HG03159 (cell line): ENCODE measurements around the gene EPHB1.

Experiments used
- ATAC-seq: cut with Tn5 transposase; IDR thresholded peaks from one replicate; pipeline ENCODE4 v1.9.1; 2021; ENCODE audit warnings: mild to moderate bottlenecking, moderate library complexity; ENCODE audit not compliant: unreplicated experiment

Gene EPHB1

DNA sequence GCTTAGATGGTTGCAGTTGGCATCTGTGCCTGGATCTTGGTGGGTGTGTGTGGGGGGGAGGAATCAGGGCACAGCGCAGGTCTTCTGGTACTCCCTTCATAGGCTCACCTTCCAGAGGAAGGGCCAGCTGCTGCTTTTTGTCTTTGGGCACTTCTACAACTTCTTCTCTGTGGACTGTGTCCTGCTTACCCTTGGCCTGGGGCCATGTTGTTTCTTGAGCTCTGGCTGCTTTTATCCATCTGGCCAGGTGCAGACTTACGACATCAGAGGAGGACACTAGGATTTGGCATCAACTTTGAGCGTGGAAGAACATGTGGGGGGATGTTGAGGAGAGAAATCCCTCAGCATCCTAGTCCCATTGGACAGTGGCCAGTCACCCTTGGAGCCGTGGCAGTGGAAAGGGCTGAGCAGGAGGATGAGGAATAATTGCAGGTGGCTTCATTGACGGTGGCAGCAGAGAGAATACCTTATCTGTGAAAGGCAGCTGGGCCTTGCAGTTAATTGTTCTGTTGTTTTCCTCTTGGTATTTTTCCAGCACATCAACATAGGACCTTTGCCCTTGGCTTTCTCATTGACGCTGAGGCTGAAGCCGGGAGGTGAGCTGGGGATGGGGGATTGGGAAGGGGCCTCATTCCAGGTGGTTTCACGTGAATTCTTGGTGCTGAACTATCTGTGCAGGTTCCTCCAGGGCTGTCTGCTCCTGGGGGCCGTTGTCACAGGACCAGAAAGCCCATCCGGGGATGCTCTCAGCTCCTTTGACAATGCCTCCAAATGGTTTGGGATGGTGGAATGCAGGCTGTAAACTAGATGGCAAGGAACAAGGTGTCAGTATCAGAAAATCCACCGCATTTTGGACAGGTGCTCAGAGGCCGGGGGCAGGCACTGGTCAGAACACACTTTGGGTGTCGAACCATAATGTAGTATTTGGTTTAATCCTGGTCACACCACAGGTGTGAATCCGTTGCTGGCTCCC lies 9.7 kb downstream of the EPHB1 start:
- ATAC-seq: no peak

DNA sequence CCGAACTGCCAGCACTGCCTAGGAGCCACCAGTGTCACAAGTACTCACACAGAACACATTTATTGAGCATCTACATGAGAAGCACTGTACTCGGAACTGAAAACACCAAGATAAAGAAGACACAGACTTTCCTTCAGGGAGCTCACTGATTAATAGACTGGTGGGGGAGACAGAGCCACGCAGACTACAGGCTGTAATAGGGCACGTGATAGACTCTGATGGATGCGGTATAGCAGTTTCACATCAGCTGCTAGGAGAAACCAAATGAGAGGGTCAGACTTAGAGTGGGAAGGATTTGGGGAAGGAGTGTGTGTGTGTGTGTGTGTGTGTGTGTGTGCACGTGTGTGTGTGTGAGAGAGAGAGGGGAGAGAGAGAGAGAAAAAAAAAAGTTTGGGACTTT lies 12.1 kb downstream of the EPHB1 start:
- no peak for ATAC-seq

DNA sequence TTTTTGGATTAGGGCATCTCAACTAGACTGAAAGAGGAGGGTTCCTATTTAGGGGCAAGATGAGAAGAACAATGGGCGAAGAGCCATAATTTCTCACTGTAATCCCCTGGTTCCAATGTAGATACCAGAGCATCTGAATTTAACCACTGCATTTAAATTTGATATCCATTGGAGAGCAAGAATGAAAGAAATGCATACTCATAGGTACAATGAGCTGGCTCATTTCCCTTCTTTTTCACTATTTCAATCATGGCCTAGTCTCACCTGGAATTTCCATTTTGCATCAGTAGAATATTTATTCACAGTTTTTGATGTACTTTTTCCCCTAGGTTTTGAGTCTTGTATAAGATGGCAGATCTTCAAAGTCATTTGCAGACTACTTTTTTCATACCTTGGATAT lies 13.8 kb downstream of the EPHB1 start:
- ATAC-seq: no peak

DNA sequence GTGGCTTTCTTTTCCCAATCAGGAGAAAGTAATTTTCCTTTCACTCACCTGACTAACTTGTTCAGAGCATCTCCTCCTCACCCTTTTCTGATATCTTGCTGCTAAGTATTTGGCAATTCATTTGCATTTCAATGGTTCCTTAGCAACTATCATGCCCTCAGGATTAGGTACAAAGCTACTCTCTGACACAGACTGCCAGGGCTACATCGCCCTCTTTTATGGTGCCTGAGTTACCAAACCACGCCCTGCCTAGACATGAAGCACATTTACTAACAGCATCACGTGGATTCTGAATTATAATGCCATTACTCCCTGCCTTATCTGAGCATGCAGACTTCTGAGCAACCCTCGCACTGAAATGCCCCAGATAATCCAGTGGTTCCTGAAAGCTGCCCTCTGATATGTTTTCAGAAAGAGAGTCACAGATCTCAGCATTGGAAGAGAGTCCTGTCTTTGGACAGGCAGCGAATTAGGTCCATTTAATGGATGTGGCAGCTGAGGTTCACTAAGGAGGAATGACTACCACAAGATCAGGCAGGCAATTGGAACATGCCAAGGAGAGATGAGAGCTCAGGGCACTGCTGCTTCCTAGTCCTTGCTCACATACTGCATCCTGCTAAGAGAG lies 14.5 kb downstream of the EPHB1 start:
- no peak for ATAC-seq

DNA sequence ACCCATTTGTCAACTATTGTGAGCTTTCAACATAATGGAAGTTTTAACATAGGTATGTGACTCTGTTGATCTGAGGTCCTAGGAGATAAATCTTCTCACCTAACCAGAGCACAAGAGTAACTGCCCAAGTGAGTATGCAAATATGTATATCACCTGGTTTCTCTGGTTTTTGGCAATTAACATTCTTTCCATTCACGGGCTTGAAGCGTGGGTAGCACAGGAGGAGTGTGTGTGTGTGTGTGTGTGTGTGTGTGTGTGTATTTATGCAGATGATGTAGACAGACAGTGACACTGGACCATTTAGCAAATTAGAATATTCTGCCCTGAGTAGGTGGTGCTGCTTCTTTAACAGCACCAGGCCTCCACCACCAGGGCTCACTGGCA lies 15.0 kb downstream of the EPHB1 start:
- no peak for ATAC-seq

DNA sequence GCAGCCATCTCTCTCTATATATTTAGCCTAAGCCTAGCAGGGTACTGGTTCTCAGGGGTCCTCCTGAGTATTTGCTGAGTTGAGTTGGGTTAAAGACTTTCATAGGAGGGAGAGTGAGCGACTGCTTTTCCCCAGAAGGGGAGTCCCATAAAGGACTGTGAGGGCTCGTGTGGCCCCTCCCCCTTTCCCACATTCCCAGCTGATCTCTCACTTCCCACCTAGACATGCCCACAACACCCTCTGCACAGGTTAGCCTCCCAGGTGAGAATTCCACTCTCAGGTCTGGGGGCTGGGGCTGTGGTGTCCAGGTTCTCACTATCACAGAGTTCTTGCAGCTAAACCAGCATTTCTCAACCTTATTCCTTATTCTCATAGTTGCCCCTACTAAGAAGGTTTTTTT lies 15.8 kb downstream of the EPHB1 start:
- no peak for ATAC-seq

DNA sequence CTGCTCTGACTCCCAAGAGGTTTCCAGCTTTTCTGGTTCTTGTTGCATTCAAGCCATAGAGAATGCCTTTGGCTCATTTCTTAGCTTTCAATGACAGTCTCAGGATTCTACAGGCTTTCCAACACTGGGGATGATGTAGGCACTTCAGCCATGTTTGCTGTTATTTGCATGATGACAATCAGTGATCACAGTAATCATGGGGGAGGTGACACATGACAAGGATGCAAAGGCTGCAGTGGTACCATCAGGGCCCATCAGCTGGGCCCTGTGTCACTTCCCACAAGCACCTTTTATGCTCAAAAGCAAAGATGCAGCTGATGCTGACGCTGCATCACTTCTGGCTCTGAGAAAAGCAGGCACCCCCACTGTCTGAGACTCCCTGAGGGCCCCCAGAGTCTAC lies 18.6 kb downstream of the EPHB1 start:
- no peak for ATAC-seq

DNA sequence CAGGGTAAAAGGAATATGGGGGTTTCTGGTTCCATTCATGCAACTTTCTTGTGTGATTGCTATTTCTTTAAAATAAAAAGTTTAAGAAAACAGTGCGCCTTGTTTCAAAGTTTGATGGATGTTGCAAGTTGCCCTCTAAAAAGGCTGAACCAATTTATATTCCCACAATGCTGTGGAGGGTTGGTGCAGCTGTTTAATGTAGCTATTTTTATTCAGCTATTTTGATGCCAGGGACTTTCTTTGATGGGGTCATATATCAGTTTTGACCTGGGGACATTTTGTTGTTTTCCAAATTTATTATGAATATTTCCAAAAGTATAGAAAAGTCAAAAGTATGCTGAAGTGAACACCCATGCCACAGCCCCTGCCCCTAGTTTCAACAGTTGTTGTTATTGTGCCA lies 20.5 kb downstream of the EPHB1 start:
- ATAC-seq: no peak

DNA sequence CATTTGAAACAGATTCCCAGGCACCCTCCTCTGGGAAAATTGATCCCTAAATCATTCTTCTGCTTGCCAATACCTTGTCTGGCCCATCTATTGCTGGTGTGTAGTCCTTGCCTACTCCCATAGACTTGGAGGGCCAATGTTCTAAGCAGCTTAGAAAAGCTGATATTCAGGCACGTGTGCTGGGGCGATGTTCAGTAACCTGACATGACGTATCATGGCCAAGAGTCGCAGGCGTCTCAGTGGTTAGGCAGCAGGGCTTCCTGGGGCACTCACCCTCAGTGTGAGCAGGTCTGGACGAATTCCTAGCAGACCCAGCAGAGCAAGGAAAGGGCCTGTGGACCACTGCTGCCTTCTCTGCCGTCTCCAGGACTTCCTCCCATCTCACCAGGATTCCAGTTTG lies 21.6 kb downstream of the EPHB1 start:
- no peak for ATAC-seq

DNA sequence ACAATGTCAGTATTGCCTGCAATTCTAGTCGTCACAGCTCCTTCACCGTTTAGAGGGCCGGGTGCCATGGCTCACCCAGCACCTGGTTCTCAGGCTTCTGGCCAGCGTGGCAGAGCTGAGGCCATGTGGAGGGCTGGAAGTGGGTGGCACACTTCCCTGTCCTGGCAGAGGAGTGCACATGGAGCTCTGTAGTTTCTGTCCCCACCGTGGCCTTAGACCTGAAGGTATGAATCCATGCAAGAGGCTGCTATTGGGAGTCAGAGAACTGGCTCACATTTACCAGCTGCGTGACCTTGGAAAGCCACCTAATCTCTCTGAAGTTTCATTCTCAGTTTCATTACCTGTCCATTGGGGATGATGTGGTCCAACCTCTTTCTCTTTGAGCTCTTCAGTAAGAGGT lies 22.2 kb downstream of the EPHB1 start:
- peak; percentile 69 for ATAC-seq

DNA sequence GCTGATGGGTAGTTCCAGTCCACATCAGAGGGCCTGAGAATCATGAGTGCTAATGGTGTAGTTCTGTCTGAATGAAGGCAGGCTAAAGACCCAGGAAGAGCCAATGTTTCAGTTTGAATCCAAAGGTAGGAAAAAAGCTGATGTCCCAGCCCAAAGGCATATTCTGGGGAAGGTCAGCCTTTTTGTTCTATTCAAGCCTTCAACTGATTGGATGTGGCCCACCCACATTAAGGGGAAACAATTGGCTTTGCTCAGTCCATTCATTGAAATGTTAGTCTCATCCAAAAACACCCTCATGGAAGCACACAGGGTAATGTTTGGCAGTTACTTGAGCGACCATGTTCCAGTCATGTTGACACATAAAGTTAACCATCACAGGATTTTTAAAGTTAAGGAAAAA lies 25.9 kb downstream of the EPHB1 start:
- ATAC-seq: no peak

DNA sequence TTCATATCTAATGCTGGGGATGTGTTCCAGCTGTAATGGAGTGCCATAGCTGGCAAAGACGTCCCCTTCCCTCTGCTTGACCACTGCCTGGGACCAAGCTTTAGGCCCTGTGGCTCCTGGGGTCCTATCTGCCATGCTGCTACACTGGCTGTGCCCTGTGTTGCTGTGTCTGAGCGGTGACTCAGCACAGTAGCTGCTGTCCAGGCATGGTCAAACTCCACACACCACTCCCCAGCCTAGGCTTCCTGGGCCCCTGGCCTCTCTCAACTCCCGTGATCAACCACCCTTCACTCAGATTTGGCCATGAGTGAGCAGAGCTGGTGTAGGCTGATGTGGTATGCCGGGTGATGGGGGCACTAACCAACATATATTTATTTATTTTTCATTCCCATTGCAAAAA lies 27.0 kb downstream of the EPHB1 start:
- no peak for ATAC-seq

DNA sequence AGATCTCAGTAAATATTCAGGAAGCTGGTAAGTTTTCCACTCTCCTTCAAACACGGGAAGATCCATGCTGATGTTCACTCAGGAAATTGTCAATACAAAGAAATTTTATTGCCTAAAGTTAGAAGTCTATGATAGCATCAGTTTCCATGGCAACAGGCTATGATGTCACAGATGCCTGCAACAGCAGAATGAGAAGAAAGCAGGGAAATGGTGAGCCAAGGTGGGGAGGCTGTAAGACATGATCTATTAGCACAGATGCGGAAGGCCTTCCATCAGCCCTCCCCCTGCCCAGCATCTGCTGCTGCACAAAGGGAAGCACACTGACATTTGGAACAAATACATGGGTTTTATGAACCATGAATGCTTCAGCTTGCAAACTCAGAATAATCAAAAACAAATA lies 28.6 kb downstream of the EPHB1 start:
- ATAC-seq: no peak

DNA sequence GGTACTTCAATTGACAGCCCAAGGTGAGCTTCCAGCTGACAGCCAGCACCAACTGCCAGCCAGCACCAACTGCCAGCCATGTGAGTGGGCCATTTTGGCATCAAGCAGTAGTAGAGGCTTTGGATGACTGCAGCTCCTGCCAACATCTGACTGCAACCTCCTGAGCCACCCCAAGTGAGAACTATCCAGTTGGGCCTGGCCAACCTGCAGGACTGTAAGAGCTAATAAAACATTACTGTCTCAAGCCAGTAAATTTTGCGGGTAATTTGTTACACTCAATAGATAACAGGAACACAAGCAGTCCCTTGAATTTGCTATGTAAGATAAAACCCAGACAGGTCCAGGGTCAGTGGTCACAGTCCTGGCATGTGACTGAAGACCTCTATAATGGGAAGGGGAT lies 29.7 kb downstream of the EPHB1 start:
- no peak for ATAC-seq

DNA sequence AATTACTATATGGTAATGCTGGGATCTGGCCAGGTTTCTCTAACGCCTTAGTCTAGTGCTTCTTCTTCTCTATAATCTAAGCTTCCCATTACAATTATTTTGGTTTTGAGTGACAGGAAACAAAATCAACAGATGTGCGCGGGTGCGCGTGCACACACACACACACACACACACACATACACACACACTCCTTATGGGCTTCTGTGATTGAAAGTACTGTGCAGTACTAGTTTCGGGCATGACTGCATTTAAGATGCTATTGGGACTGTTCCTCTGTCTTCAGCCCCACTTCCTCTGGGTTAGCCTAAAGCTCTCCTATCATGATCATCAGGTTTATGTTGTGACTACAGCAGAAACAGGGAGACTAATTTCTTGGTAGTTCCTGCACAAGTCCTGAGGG lies 32.2 kb downstream of the EPHB1 start:
- ATAC-seq: peak; percentile 69

DNA sequence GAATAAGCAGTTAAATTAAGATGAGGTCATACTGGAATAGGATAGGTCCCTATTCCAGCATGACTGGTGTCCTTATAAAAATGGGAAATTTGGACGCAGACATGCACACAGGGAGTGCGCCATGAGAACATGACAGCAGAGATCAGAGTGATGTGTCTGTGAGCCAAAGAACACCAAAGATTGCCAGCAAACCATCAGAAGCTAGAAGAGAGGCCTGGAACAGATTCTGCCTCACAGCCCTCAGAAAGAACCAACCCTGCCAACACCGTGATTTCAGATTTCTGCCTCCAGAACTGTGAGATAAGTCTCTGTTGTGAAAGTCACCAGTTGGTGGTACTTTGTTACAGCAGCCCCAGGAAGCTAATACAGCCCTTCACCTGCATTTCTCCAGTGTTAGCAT lies 34.7 kb downstream of the EPHB1 start:
- no peak for ATAC-seq

DNA sequence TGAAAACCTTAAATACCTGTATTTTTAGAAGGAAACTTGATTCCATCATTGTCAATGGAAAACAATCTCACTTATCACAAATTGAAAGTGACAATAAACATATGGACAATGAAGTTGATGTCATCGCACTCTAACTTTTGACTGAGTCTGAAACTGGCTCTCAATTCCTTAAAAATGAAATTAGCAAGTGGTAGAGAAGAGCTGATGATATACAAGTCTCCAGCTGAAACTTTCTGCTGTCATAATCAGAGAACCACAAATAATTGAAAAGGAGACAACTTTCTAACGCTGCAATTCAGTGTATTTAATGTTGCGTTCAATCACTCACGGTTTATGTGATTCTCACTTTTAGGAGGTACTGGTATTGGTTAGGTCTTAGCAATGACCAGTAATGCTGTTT lies 37.5 kb downstream of the EPHB1 start:
- ATAC-seq: no peak

DNA sequence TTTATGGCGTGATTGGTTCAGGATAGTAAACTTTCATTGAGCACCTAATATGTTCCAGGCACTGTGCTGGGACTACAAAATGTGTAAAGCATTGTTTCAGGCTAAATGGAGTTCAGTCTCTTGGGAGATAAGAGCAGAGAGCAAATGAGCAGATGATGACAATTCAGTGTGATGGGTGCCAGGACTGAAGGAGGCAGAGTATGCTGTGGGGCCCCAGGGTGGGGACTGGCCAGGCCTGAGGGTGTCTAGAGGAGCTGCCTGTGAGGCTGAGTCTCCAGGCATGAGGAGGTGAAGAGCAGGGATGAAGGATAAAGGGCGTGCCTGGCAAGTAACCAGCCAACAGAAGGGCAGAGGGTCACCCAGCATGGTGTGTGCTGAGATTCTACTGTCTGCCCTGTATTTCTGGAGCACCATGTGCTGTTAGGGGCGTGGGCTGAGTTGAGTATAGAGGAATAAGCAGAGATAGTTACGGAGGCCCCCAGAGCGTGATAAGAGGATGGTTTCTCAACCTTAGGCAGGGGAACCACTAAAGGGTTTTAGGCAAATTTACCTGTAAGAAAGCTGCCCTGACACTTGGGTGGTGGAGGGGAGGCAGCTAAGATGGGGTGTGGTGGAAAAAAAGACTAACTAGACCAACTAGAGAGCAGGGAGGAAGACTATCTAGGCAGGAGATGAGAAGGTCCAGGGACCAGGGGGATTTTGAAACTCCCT lies 38.5 kb downstream of the EPHB1 start:
- no peak for ATAC-seq

DNA sequence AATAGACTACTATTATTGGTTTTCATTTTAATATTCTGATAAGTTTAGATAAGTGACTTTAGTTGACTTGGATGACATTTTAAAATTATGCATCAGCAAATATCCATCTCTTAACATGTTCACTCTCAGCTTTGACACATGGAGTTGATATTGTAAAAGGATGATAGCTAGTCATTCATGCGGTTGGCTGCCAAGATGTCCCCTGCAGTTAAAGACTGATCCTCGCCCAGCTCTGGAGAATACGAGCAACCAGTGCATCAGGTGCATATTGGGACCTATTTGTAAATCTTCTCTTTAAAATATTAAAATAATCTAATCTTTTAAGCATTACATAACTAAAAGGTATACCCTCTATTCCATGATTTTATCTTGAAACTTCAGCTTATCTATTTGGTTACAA lies 41.9 kb downstream of the EPHB1 start:
- no peak for ATAC-seq

DNA sequence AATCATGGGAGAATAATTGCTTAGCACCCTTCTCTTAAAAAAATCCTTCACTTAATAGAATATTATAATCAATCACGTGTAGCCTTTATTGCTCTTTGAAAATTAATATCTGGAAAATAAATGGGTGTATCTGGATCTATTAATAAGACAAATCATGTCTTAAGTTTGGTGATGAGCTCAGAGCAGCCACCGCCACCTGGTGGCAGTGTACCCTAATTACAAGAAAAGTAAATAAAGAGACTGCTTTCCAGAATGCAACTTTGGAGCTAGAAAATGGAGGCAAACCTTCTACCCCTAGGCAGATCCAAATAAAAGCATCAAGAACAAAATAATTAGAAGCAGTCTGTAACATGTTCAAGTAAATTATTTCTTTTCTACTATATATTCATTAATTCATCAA lies 43.5 kb downstream of the EPHB1 start:
- ATAC-seq: no peak

DNA sequence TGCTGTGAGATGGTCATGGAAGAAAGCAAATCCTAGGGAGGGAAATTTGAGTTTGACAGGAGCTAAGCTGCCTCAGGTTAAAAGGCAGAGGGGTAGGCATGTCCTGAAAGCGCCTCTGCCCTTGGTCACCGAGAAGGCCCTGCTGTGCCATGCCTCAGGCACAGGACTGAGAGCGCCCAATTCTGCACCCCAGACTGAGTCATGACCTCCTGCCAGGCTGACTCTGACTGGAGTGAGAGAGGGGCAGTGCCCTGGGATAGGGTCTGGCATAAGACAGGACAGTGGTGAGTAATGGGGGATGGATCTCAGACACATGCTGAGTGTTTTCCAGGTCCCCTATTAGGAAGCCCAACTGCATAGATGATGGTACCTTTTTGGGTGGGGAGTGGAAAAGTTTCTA lies 44.4 kb downstream of the EPHB1 start:
- ATAC-seq: no peak

DNA sequence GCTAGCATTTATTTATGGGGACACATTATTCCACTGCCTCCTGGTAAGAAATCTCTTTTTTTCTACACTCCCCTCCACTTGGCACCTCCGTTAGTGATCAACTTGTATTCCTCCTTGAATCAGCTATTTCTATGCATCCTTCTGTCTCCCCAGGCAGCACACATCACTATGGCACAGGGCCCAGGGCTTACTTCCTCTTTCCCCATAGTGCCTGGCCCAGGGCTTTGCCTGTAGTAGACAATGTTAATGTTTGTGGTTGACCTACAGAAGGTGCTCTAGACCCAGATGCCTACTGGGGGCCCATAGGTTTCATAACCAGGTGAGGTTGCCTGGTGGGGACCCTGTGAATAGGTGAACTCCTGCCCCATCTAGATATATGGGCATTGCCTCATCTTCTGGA lies 44.9 kb downstream of the EPHB1 start:
- ATAC-seq: peak; percentile 85
